K562 (cell line): ENCODE measurements around the gene RERE. TPM values are rescaled to one million over a fixed set of nuclear protein-coding genes. Genes with fewer than 3 reads are reported as not detected.

Experiments used
- CHD1 ChIP-seq: fragments of 200-600 bp; sonication (generic); IDR thresholded peaks from one replicate; pipeline ENCODE4 v1.6.1; 2012; ENCODE audit warnings: mild to moderate bottlenecking, moderate library complexity, low read length, inconsistent platforms
- CXXC5 ChIP-seq: fragments of 250-450 bp; sonication (Bioruptor Pico); IDR thresholded peaks from 2 replicates; pipeline ENCODE4 v1.8.0; 2022; ENCODE audit warnings: inconsistent platforms, mild to moderate bottlenecking, moderate library complexity
- KDM2B ChIP-seq: fragments of 250-450 bp; sonication (Bioruptor Pico); IDR thresholded peaks from 2 replicates; pipeline ENCODE4 v1.8.0; 2021; ENCODE audit warnings: mild to moderate bottlenecking, moderate library complexity
- SIN3B ChIP-seq: fragments of 450-650 bp; IDR thresholded peaks from 2 replicates; pipeline ENCODE4 v1.6.1; 2017; ENCODE audit warnings: low read depth, mild to moderate bottlenecking, moderate library complexity
- ZNF766 ChIP-seq: fragments of 200-800 bp; sonication (Bioruptor generic); conservative IDR thresholded peaks from 2 replicates; pipeline ENCODE4 v1.6.1; 2016; ENCODE audit warnings: missing genetic modification characterization, missing compliant biosample characterization
- polyA plus RNA-seq, 8 experiments: library from polyadenylated mRNA; depleted of rRNA in 4 of 8; stranded (reverse) in 5 of 8; unstranded in 3 of 8; fragments of >200 nt; fragmentation: Nextera tagmentation in 2 of 8; fragmentation: Illumina TruSeq in 1 of 8; extraction: Ambion mirVana in 2 of 8; extraction: Trizol in 1 of 8; gene quantifications; 2 replicates each; pipeline versions ENCODE4 v1.2.1 to v1.2.3, GENCODE V29; 2011 to 2014; ENCODE audit warnings: inconsistent platforms in 1 of 8, missing spikeins in 1 of 8
- total RNA-seq, 7 experiments: library from RNA; depleted of rRNA in 6 of 7; stranded (reverse); fragments of >200 nt in 6 of 7; fragmentation: Illumina TruSeq in 2 of 7; extraction: Trizol in 2 of 7; gene quantifications; 2 replicates each; pipeline versions ENCODE4 v1.2.1 to v1.2.3, GENCODE V29; 2011 to 2021; ENCODE audit warnings: low replicate concordance in 1 of 7
- TF ChIP-seq, protein P1 (sequence below): fragments of 250-450 bp; sonication (Bioruptor Pico); IDR thresholded peaks from 2 replicates; pipeline ENCODE4 v1.8.0; 2022; ENCODE audit warnings: moderate library complexity, mild to moderate bottlenecking, inconsistent platforms
- TF ChIP-seq, protein P2 (sequence below): sonication (generic); formaldehyde crosslinking; IDR thresholded peaks from 2 replicates; pipeline ENCODE4 v1.8.0; 2022; ENCODE audit warnings: missing genetic modification reagents, mild to moderate bottlenecking, moderate library complexity, borderline replicate concordance

RERE gene
- total and polyA plus RNA-seq, 9 of the 15 experiments (the other 6 are each of a cell fraction or from before 2014, with no cell fraction given): 3.0 to 51.5 (median 13.4) TPM

DNA sequence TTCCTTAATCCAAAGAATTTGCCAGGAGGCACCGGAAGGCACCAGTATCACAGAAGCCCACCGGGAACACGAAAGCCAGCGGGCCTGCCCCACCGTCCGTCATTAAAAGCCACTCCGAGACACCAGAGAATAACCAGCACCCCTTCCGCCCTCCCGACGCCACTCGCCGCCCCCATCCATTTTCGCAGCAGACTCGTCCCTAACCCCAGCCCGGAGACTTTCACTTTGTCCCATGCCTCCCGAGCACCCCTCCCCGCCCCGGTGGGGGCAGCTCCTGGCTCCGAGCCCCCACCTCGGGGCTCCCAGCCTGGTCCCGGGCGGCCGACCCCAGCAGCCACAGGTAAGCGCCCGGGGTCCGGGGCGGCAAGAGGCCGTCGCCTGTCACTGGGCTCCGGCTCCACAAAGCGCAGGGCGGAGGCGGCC is 394.2 kb downstream of the RERE start (continued):
- TF ChIP-seq ZNF766: 0 out of 2 replicates have a peak, but pooled peaks have one; percentile 0
- TF ChIP-seq SIN3B: no peak
- peak; percentile 13 for TF ChIP-seq CXXC5 (CRISPR knock-in tag)
- TF ChIP-seq, protein P1, sequence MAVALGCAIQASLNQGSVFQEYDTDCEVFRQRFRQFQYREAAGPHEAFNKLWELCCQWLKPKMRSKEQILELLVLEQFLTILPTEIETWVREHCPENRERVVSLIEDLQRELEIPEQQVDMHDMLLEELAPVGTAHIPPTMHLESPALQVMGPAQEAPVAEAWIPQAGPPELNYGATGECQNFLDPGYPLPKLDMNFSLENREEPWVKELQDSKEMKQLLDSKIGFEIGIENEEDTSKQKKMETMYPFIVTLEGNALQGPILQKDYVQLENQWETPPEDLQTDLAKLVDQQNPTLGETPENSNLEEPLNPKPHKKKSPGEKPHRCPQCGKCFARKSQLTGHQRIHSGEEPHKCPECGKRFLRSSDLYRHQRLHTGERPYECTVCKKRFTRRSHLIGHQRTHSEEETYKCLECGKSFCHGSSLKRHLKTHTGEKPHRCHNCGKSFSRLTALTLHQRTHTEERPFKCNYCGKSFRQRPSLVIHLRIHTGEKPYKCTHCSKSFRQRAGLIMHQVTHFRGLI (CRISPR knock-in tag): no peak
- TF ChIP-seq, protein P2, sequence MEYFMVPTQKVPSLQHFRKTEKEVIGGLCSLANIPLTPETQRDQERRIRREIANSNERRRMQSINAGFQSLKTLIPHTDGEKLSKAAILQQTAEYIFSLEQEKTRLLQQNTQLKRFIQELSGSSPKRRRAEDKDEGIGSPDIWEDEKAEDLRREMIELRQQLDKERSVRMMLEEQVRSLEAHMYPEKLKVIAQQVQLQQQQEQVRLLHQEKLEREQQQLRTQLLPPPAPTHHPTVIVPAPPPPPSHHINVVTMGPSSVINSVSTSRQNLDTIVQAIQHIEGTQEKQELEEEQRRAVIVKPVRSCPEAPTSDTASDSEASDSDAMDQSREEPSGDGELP (CRISPR knock-in tag): 0 out of 2 replicates have a peak, but pooled peaks have one; percentile 40
- TF ChIP-seq KDM2B (CRISPR knock-in tag): peak; percentile 73; the same call in 1 of the 2 replicates
- peak; percentile 89 for TF ChIP-seq CHD1
